Neural cell (in vitro differentiated cells): Measurements from ENCODE around the gene RNF125. TPM values are rescaled to one million over a fixed set of nuclear protein-coding genes. Genes with fewer than 3 reads are reported as not detected.

Experiments
- H2AFZ ChIP-seq: fragments of 200-600, 300-800 bp; sonication (generic), shearing (Covaris generic); 2 replicates; pipeline ENCODE4 v1.6.0; 2014; ENCODE audit warnings: low read depth, mild to moderate bottlenecking, antibody characterized with exemption, low read length, moderate library complexity
- H3F3A ChIP-seq: fragments of 200-600 bp; shearing (Covaris generic); 2 replicates; pipeline ENCODE4 v1.6.1; 2016; ENCODE audit warnings: mild to moderate bottlenecking, moderate library complexity, mixed read lengths, antibody characterized with exemption, low read length; ENCODE audit not compliant: insufficient read depth, poor library complexity, severe bottlenecking
- H3K27ac ChIP-seq: fragments of 200-600, 300-800 bp; sonication (generic), shearing (Covaris generic); 2 replicates; pipeline ENCODE4 v1.5.1; 2014; ENCODE audit warnings: mild to moderate bottlenecking, low read length, moderate library complexity
- H3K27me3 ChIP-seq: fragments of 300-800, 200-600 bp; sonication (generic), shearing (Covaris generic); 2 replicates; pipeline ENCODE4 v1.6.0; 2014; ENCODE audit warnings: mild to moderate bottlenecking, low read depth, low read length, moderate library complexity; ENCODE audit not compliant: insufficient read depth
- H3K36me3 ChIP-seq: fragments of 300-800, 200-600 bp; sonication (generic), shearing (Covaris generic); 2 replicates; pipeline ENCODE4 v1.5.1; 2014; ENCODE audit warnings: mild to moderate bottlenecking, antibody characterized with exemption, low read length, moderate library complexity; ENCODE audit not compliant: insufficient read depth
- H3K4me2 ChIP-seq: fragments of 300-800, 200-600 bp; sonication (generic), shearing (Covaris generic); 2 replicates; pipeline ENCODE4 v1.6.0; 2014; ENCODE audit warnings: mild to moderate bottlenecking, low read length
- H3K4me3 ChIP-seq: fragments of 300-800, 200-600 bp; sonication (generic), shearing (Covaris generic); 2 replicates; pipeline ENCODE4 v1.5.1; 2014; ENCODE audit warnings: mild to moderate bottlenecking, low read length, moderate library complexity
- H3K79me2 ChIP-seq: fragments of 200-600 bp; shearing (Covaris generic); replicated peaks from 2 replicates; pipeline ENCODE4 v1.6.0; 2014; ENCODE audit warnings: mild to moderate bottlenecking, low read length, moderate library complexity; ENCODE audit not compliant: insufficient read depth
- H3K9ac ChIP-seq: fragments of 300-800, 200-600 bp; sonication (generic), shearing (Covaris generic); 2 replicates; pipeline ENCODE4 v1.6.1; 2016; ENCODE audit warnings: mild to moderate bottlenecking, low read length, mixed read lengths
- H3K9me2 ChIP-seq: fragments of 200-600 bp; shearing (Covaris generic); 2 replicates; pipeline ENCODE4 v1.6.1; 2016; ENCODE audit warnings: mild to moderate bottlenecking, low read length, mixed read lengths; ENCODE audit not compliant: insufficient read depth
- H3K9me3 ChIP-seq: fragments of 200-600, 300-800 bp; sonication (generic), shearing (Covaris generic); 2 replicates; pipeline ENCODE4 v1.6.1; 2016; ENCODE audit warnings: mild to moderate bottlenecking, mixed run types, low read length, moderate library complexity, mixed read lengths
- H4K20me1 ChIP-seq: fragments of 200-600 bp; shearing (Covaris generic); 2 replicates; pipeline ENCODE4 v1.6.1; 2016; ENCODE audit warnings: mild to moderate bottlenecking, mixed run types; ENCODE audit not compliant: insufficient read depth
- CTCF ChIP-seq: fragments of 450-650 bp; IDR thresholded peaks from 2 replicates; pipeline ENCODE4 v1.5.1; 2014; ENCODE audit warnings: antibody characterized with exemption, mild to moderate bottlenecking, moderate library complexity; ENCODE audit not compliant: poor library complexity, severe bottlenecking
- EP300 ChIP-seq: fragments of 450-650 bp; conservative IDR thresholded peaks from 2 replicates; pipeline ENCODE4 v1.6.1; 2014; ENCODE audit warnings: antibody characterized with exemption, mild to moderate bottlenecking, moderate library complexity; ENCODE audit not compliant: poor library complexity, severe bottlenecking
- EZH2 ChIP-seq: fragments of 200-600, 300-800 bp; shearing (Covaris generic), sonication (generic); IDR thresholded peaks from 2 replicates; pipeline ENCODE4 v1.6.1; 2014; ENCODE audit warnings: antibody characterized with exemption, low read length, borderline replicate concordance, mild to moderate bottlenecking; ENCODE audit not compliant: insufficient read depth, poor library complexity, severe bottlenecking
- MXI1 ChIP-seq: fragments of 450-650 bp; conservative IDR thresholded peaks from 2 replicates; pipeline ENCODE4 v1.6.1; 2014; ENCODE audit warnings: antibody characterized with exemption, mild to moderate bottlenecking; ENCODE audit not compliant: poor library complexity, severe bottlenecking
- RAD21 ChIP-seq: fragments of 450-650 bp; conservative IDR thresholded peaks from 2 replicates; pipeline ENCODE4 v1.6.1; 2014; ENCODE audit warnings: antibody characterized with exemption, mild to moderate bottlenecking, moderate library complexity
- REST ChIP-seq: IDR thresholded peaks from 2 replicates; pipeline ENCODE4 v1.6.1; 2012; ENCODE audit warnings: borderline replicate concordance
- SMC3 ChIP-seq: fragments of 450-650 bp; conservative IDR thresholded peaks from 2 replicates; pipeline ENCODE4 v1.6.1; 2014; ENCODE audit warnings: antibody characterized with exemption, mild to moderate bottlenecking, moderate library complexity; ENCODE audit not compliant: poor library complexity
- TAF1 ChIP-seq: IDR thresholded peaks from 2 replicates; pipeline ENCODE4 v1.6.1; 2012; ENCODE audit warnings: low read depth
- polyA plus RNA-seq: library from polyadenylated mRNA; depleted of rRNA; stranded (reverse); fragments of >200 nt; gene quantifications from 2 replicates; pipeline ENCODE4 v1.2.3, GENCODE V29; 2014

RNF125 gene
- polyA plus RNA-seq, 1 donor from 2014 or later = 0.04 TPM

DNA sequence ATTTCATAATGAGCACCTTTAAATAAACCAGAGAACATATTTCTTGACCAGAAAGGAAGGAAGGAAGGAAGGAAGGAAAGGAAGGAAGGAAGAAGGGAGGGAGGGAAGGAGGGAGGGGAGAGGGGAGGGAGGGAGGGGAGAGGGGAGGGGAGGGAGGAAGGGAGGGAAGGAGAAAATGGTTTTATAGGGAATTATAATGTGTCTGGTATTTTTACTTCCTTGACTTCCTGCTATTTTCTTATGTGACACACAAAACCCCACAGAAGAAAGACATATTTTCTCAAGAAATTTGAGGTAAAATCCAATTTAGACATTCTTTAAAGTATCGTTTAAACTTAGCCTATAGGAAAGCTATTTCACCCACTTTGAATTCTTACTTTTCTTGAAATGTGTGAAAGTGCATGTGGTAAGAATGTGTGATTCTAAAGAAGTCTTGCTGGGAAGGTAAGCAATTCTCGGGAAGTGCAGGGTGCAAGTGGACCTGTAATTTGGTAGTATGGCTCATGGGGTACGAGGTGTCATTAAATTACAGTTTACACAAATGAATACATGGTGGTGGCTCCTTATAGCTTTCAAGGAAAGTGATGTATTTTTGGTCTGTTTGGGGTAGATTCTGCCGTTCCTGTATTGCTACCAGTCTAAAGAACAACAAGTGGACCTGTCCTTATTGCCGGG, 18.0 kb downstream of the RNF125 start:
- Histone ChIP-seq H3K4me2 (no peak overlapping the region), H3K27ac (no peak overlapping the region)
- TF ChIP-seq REST (no peak), EZH2 (no peak), RAD21 (no peak), EP300 (no peak)

DNA sequence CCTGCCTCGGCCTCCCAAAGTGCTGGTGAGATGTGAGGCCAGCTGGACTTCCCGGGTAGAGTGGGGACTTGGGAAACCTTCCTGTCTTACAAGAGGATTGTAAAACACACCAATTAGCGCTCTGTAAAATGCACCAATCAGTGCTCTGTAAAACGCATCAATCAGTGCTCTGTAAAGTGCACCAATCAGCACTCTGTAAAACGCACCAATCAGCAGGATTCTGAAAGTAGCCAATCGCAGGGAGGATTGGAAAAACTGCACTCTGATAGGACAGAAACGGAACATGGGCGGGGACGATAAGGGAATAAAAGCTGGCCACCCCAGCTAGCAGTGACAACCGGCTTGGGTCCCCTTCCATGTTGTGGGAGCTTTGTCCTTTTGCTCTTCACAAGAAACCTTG, 19.0 kb downstream of the RNF125 start:
- no peak overlapping the region for H3K4me3 ChIP-seq
- H3K4me2 ChIP-seq = no peak overlapping the region
- no peak overlapping the region for H3K27ac ChIP-seq
- no peaks in the 10 kb centered on the region for H3K36me3 ChIP-seq
- H2AFZ ChIP-seq = no peak overlapping the region
- H3K9me3 ChIP-seq = no peaks in the 10 kb centered on the region
- H3K9me2 ChIP-seq = no peaks in the 10 kb centered on the region
- H3K79me2 ChIP-seq = no peaks in the 10 kb centered on the region
- H4K20me1 ChIP-seq = no peaks in the 10 kb centered on the region
- H3K9ac ChIP-seq = no peak overlapping the region
- TF ChIP-seq EZH2 (no peak), EP300 (no peak), RAD21 (no peak), MXI1 (no peak), CTCF (no peak)
- H3K27me3 ChIP-seq = no peaks in the 10 kb centered on the region
- H3F3A ChIP-seq = no peaks in the 10 kb centered on the region

More for the DNA sequence above, 18.0 kb downstream of the RNF125 start:
- H3K79me2 ChIP-seq = no peaks in the 10 kb centered on the region
- no peaks in the 10 kb centered on the region for H3K9me2 ChIP-seq
- no peak overlapping the region for H3K9ac ChIP-seq
- H3F3A ChIP-seq = no peaks in the 10 kb centered on the region
- no peaks in the 10 kb centered on the region for H3K9me3 ChIP-seq
- H3K36me3 ChIP-seq = no peaks in the 10 kb centered on the region
- no peak overlapping the region for H2AFZ ChIP-seq
- H4K20me1 ChIP-seq = no peaks in the 10 kb centered on the region
- no peaks in the 10 kb centered on the region for H3K27me3 ChIP-seq
- no peak overlapping the region for H3K4me3 ChIP-seq

DNA sequence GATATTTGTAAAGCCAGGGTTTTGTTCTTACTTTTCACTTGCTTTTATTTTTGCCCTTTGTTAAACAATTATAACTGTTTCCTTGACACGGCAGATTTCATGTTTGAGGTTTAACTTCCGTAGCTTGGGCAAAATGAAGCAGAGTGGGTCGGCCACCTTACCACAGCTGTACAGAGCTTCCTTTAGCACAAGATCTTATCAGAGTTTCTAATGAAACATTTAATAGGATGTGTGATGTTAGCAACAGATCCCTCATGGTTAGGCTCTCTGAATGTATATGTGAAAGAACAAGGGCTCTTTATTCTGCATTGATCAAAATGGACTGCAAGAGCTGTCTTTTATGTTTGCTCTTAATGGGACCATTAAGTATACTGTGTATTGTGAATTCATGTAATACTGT, 22.3 kb downstream of the RNF125 start:
- H3K9ac ChIP-seq = no peak overlapping the region
- no peak for TF ChIP-seq SMC3
- TF ChIP-seq MXI1 = no peak
- no peak for TF ChIP-seq EP300
- no peak for TF ChIP-seq TAF1
- no peak for TF ChIP-seq REST
- TF ChIP-seq EZH2 = no peak
- no peaks in the 10 kb centered on the region for H3K9me2 ChIP-seq
- no peak overlapping the region for H3K4me2 ChIP-seq
- no peaks in the 10 kb centered on the region for H4K20me1 ChIP-seq
- no peak overlapping the region for H3K27ac ChIP-seq
- no peak overlapping the region for H2AFZ ChIP-seq
- H3K27me3 ChIP-seq = no peaks in the 10 kb centered on the region
- no peak overlapping the region for H3K4me3 ChIP-seq
- H3K36me3 ChIP-seq = no peaks in the 10 kb centered on the region
- no peaks in the 10 kb centered on the region for H3K79me2 ChIP-seq
- H3K9me3 ChIP-seq = no peaks in the 10 kb centered on the region
- no peaks in the 10 kb centered on the region for H3F3A ChIP-seq
